Stimulated activated CD8-positive, alpha-beta memory T cell treated with anti-CD3 and anti-CD28 coated beads, Interleukin-12 subunit alpha, Interleukin-12 subunit beta, amount 100 ng/mL, for 24 hours (primary cell): ENCODE results near the gene PSMB4.
"Not testable (repeated sequence)": the region's sequence is repeated elsewhere in the genome, so short reads cannot be mapped to it uniquely, and the experiment has no call there.

Experiments used
- DNase-seq: peaks from one replicate; pipeline ENCODE4 v3.0.0-alpha.2; 2020; ENCODE audit errors: extremely low read depth

PSMB4 gene

GRCh38 chr1:151399324-151400171 is at the start of gene PSMB4:
TSS of gene PSMB4 (plus strand) at chr1:151399573. CDS start at chr1:151399588, 15 bp downstream.
- peak; percentile 53 for DNase-seq

GRCh38 chr1:151350323-151350722 is 49.0 kb upstream of the PSMB4 start:
- not testable (repeated sequence) for DNase-seq

GRCh38 chr1:151352021-151352718 is 47.2 kb upstream of the PSMB4 start:
- DNase-seq = no peak

- DNase-seq = no peak
Measured at GRCh38 chr1:151356696-151357095, 42.7 kb upstream of the PSMB4 start.

- no peak for DNase-seq
Measured at GRCh38 chr1:151361883-151362282, 37.5 kb upstream of the PSMB4 start.

- no peak for DNase-seq
Measured at GRCh38 chr1:151362308-151363155, 36.8 kb upstream of the PSMB4 start.

- DNase-seq = no peak
Measured at GRCh38 chr1:151364996-151365395, 34.4 kb upstream of the PSMB4 start.

GRCh38 chr1:151367658-151368392 is 31.5 kb upstream of the PSMB4 start:
- DNase-seq = no peak

GRCh38 chr1:151368393-151369301 is 30.7 kb upstream of the PSMB4 start:
- DNase-seq = no peak

- no peak for DNase-seq
Measured at GRCh38 chr1:151369302-151369610, 30.1 kb upstream of the PSMB4 start.

- no peak for DNase-seq
Measured at GRCh38 chr1:151369621-151370048, 29.7 kb upstream of the PSMB4 start.

GRCh38 chr1:151370211-151370911 is 29.0 kb upstream of the PSMB4 start:
- no peak for DNase-seq

GRCh38 chr1:151371370-151372057 is 27.9 kb upstream of the PSMB4 start:
- no peak for DNase-seq

GRCh38 chr1:151372058-151372934 is 27.1 kb upstream of the PSMB4 start, which contains the start of gene SELENBP1:
TSS of gene SELENBP1 (minus strand) at chr1:151372705. CDS start at chr1:151372641, 64 bp downstream.
- DNase-seq = no peak

GRCh38 chr1:151373196-151373595 is 26.2 kb upstream of the PSMB4 start:
- no peak for DNase-seq

GRCh38 chr1:151377150-151377884 is 22.1 kb upstream of the PSMB4 start:
- DNase-seq = no peak

- no peak for DNase-seq
Measured at GRCh38 chr1:151384584-151384983, 14.8 kb upstream of the PSMB4 start.
